HG03571 (cell line): ENCODE results near the gene TOP3A.

ENCODE experiments used
- ATAC-seq: cut with Tn5 transposase; IDR thresholded peaks from one replicate; pipeline ENCODE4 v1.9.1; 2021; ENCODE audit not compliant: unreplicated experiment

TOP3A gene

DNA sequence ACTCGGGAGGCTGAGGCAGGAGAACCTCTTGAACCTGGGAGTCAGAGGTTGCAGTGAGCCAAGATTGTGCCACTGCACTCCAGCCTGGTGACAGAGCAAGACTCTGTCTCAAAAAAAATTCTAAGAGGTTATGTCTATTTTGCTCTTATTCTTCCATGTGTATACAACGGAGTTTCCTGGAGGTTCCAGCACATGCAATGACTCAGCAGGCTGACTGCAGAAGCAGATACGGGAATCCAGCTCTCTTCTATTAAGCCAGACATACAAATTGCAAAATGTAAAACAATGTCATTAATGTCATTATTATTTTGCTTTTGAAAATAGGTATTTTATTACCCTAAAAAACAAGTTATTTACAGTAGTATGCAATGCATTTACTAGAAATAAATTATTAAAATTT lies 35.9 kb downstream of the TOP3A start:
- no peak for ATAC-seq

GRCh38 chr17:18277076-18277475 lies 37.7 kb downstream of the TOP3A start:
- ATAC-seq = no peak

DNA sequence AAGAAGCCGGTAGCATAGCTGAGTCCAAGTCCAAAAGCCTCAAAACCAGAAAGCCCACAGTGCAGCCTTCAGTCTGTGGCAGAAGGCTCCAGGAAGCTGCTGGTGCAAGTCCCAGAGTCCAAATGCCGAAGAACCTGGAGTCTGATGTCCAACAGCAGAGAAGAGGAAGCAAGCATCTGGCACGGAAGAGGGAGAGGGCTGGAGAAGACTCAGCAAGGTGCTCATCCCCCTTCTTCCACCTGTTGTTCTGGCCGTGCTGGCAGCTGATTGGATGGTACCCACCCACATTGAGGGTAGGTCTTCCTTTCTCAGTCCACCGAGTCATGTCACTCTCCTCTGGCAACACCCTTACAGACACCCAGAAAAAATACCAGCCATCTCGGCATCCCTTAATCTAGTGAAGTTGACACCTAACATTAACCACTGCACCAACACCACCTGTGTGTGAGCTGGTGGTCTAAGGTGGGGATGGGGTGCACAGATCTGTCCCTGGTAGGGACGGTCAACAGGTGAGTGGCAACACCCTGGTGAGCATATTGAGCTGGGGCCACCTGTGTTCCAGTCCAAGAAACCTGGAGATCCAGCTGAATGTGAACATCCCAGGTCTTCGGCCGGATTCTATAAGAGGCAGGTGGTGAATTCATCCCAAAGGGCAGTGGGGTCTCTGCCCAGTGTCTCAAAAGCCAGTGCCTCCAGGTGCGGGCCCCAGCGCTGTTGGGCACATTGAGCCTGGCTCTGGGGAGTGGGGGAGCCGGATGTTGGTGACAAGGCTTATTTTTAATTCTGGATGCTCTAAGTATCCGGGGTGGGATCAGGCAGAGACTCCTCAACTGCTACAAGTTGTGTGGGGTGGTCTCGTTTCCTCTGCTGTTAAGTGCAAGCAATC lies 44.5 kb downstream of the TOP3A start:
- ATAC-seq = no peak

GRCh38 chr17:18267927-18268711 lies 46.7 kb downstream of the TOP3A start:
- ATAC-seq = no peak

DNA sequence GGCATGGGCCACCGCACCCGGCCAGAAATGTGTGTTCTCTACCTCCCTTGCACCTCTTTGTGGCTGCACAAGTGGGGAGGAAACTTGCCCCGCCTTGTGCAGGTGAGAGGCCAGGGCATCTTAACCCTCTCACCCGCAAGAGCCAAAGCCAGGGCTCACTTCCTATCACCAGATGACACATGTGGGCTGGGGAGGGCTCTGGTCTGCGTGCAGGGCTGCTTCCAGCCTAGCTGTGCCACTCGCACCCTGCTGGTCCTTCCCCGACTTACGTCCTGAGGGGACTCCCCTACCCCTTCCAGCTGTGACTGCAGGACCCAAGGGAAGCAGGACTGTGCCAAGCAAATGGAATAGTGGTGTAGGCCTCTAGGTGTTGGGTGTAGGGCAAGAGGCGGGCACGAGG lies 47.4 kb downstream of the TOP3A start:
- no peak for ATAC-seq

DNA sequence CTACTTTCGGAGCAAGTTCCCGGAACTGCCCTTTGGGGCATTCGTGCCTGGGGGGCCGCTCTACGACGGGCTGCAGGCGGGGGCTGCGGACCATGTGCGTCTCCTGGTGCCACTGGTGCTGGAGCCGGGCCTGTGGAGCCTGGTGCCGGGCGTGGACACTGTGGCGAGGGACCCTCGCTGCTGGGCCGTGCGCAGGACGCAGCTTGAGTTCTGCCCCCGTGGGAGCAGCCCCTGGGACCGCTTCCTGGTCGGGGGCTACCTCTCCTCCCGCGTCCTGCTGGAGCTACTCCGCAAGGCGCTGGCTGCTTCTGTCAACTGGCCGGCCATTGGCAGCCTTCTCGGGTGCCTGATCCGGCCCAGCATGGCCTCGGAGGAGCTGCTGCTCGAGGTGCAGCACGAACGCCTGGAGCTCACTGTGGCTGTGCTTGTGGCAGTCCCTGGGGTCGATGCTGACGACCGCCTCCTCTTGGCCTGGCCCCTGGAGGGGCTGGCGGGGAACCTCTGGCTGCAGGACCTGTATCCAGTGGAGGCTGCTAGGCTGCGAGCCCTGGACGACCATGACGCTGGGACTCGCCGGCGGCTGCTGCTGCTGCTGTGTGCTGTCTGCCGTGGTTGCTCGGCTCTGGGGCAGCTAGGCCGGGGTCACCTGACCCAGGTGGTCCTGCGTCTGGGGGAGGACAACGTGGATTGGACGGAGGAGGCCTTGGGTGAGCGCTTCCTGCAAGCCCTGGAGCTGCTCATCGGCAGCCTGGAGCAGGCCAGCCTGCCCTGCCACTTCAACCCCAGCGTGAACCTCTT lies 50.7 kb downstream of the TOP3A start:
- no peak for ATAC-seq

- no peak for ATAC-seq
Observed at GRCh38 chr17:18262641-18263040, 52.2 kb downstream of the TOP3A start.

DNA sequence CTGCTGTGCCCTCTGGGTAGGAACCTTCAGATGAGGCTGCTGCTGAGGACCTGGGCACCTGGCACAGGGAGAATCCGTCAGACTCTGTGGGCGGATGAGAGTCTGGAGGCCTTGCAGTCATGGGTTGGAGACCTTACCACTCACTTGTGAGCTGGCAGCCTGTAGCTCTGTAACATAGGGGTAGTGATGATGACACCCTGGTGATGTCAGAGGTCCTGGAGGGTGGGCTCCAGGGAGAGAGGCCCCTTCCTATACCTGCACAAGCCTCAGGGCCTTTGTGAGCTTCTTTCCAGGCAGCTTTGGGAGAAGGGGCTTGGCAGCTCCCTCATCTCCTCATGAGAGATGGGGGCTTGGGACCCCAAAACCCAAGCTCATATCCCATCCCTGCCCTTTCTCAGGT lies 52.7 kb downstream of the TOP3A start:
- no peak for ATAC-seq

DNA sequence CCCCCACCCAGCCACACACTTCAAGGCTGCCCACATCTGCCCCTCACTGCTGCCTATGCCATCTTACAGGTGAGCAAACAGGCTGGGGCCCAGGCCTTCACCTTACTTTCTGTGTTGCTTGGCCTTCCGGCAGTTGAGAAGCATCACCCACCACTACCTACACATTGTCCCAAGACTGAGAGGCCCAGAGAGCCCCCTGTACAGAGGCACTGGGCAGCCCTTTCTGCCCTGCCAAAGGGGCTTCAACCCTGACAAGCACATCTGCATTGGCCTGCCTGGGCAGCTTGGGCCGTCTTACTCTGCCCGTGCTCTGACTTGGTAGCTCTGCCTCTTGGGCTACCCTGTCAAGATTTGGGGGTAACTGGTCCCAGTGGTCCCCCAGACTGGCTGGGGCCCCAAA lies 53.1 kb downstream of the TOP3A start:
- no peak for ATAC-seq

DNA sequence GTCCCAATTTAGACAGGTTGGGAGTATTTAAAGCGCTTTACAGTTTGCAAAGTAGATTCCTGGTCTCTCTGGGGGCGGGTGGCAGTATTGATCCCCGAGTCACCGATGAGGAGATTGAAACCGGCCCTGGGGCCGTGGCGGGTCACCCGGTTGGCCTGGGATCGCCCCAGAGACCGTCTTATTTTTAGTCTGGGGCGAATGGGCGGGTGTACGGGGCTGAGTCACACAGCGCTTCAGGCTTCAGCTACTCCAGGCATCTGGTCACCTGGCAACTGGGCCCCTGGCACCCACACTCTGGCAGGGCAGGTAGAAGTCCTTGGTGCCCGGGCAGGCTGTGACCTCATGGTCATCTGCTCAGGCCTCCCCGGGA lies 53.7 kb downstream of the TOP3A start:
- no peak for ATAC-seq

DNA sequence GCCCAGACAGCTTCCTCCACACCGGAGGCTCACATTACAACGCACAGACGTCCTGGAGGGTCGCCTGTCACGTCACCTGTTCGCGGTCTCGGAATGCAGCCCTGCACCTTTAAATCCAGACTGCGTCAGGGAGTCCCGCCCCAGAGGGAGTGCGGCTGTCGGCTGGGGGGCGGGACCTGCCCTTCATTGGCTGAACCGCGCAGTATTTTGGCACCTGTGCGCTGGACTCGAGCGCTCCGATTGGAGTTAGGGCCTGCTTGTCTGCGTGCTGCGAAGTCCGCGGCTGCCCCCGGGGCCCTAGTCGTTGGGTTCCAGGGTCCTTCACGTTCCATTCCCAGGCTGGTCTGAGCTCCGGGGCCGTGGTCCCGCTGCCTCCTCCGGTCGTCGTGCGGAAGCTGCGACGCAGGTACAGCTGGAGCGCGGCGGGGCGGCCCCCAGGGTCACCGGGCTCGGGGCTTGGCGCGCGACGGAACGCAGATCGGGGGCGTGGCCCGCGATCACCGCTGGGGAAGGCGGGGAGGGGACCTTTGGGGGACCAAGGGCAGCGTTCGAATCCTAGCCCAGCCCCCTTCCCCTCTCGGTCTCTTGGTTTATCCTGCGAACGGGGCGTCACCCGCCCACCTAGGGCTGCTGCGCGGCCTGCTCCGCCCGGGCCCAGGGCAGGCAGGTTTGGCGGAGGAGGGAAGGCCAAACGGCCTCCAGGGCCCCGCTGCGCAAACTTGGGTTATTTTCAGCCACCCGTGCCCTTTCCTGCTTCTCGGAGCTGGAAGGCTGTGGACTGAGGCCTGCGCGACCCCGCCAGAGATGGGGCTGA lies 54.3 kb downstream of the TOP3A start, which contains the start of gene MIEF2:
Gene MIEF2 (plus strand): TSS at position 331 of the 814 bp plus-strand sequence. CDS start 2,059 bp downstream, outside the sequence.
- peak; percentile 60 for ATAC-seq

- no peak for ATAC-seq
Observed at GRCh38 chr17:18259621-18260331, 55.0 kb downstream of the TOP3A start.

DNA sequence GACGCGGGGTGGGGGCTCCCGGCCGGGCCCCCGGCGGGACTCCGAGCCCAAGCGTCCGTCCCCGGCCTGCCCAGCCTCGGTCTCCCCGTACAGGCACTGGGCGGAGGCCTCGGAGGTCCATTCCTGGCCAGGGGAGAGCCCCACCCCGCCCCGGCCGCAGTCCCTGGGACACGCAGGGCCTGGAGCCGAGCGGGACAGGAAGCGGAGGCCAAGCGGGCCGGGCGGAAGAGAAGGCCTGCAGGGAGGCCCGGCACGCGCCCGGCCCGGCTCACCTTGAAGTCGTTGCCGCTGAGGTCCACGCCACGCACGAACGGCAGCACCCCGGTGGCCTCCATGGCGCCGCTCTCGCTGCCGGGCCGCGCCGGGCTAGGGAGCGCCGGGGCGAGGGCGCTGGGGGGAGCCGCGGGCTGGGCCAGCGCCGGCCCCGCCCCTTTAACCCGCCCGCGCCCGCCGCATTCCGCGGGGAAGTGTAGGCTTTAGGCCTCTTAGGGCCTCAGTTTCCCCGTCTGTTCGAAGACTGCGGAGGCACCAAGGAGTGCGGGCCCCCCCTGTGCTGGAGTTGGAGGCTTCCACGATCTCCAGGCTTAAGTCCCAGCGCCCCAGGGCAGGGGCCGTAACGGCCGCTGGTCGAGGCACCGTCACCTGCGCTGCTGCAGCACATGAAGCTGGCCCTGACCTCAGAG lies 56.3 kb downstream of the TOP3A start, which contains the start of gene FLII:
Gene FLII (minus strand): TSS at position 383 of the 683 bp plus-strand sequence. CDS start 48 bp downstream, at position 335.
- no peak for ATAC-seq

DNA sequence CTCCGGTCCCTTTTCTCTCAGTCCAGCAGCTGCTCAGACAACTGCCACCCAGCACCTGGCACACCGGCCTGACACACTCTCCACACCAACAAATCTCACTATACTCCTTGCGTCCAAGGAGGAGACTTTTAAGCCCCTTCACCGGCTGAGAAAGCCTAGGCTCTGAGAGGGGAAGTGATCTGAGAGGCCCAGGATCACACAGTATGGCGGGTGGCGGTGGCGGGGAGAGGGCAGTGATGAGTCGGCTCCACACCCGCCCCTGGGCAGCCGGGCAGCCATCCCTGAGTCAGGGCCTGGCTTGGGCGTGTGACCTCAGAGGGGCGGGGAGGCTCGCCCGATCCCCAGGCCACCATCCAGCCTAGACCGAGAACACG lies 56.8 kb downstream of the TOP3A start:
- ATAC-seq = no peak

DNA sequence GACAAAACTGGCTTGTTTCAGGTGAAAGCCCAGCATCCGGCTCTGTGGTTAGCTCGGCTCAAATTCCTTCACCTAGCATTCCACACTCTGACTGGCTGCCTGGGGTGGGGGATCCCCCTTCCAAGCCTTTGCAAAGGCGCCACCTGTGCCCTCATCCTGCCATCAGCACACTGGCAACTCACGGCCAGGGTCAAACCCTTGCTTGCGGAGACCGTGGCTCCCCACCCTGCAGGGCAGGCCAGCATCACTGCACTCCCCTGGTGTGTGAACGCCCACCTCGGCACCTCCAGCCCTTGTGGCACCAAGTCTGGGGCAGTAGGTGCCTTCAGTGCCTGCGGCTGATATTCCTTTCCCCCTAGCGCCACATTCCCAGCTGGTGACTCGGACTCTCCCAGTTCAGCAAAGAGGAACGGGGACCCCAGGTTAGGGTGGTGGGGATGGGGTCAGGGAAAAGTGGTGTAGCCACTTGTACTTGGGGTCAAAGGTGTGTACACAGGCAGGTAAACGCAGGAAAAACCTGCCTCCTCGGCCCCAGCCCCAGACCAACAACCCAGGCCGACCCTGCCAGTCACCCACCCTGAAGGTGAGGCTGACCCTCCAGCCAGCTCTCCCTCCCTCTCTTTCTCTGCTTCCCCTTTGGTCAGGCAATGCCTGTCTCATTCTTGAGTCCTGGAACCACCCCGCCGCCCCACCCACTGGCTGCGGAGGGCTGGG lies 57.4 kb downstream of the TOP3A start:
- no peak for ATAC-seq

DNA sequence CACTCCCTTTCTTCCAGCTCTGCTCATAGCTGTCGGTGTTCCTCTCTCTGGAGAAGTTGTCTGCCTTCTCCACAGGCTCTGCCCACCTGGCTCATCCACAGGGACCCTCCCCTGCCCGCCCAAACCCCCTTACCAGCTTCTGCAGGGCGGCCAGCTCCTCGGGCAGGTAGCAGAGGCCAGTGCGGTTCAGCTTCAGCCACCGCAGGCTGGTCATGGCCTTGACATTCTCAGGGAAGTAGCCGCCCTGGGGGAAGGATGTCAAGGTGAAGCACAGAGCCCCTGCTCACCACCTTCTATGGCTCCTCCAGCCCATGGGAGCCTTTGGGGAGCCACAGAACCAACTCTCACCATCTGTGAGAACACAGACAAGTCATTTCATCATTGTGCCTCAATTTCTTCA lies 58.0 kb downstream of the TOP3A start:
- no peak for ATAC-seq

- no peak for ATAC-seq
Observed at GRCh38 chr17:18256351-18256750, 58.4 kb downstream of the TOP3A start.

- ATAC-seq = no peak
Observed at GRCh38 chr17:18254888-18255649, 59.7 kb downstream of the TOP3A start.
